SK-N-MC (cell line): Measurements from ENCODE around the gene TMPRSS3.

Source experiments
- DNase-seq: peaks from one replicate; pipeline ENCODE4 v3.0.0-alpha.2; 2011; ENCODE audit warnings: low read depth, low spot score
- H3K27ac ChIP-seq: fragments of 200-600 bp; sonication (generic); 2 replicates; pipeline ENCODE4 v1.5.1; 2016; ENCODE audit warnings: mixed run types
- H3K36me3 ChIP-seq: fragments of 200-600 bp; sonication (generic); 2 replicates; pipeline ENCODE4 v1.6.1; 2017; ENCODE audit warnings: antibody characterized with exemption, low read length, mixed read lengths; ENCODE audit not compliant: insufficient read depth
- H3K4me3 ChIP-seq: fragments of 200-600 bp; sonication (generic); 2 replicates; pipeline ENCODE4 v1.5.1; 2016
- H3K9ac ChIP-seq: fragments of 200-600 bp; sonication (generic); 2 replicates; pipeline ENCODE4 v1.8.0; 2017; ENCODE audit warnings: mixed run types, mixed read lengths; ENCODE audit not compliant: insufficient read length
- H3K9me3 ChIP-seq: fragments of 200-600 bp; sonication (generic); 2 replicates; pipeline ENCODE4 v1.6.1; 2017; ENCODE audit warnings: low read depth, mild to moderate bottlenecking, antibody characterized with exemption, low read length, moderate library complexity, mixed read lengths
- EZH2 ChIP-seq: fragments of 200-600 bp; sonication (generic); IDR thresholded peaks from one replicate; pipeline ENCODE4 v1.6.1; 2017; ENCODE audit warnings: antibody characterized with exemption
- FOXP2 ChIP-seq: optimal IDR thresholded peaks from 2 replicates; pipeline ENCODE3; 2011; ENCODE audit warnings: mild to moderate bottlenecking, moderate library complexity; ENCODE audit not compliant: insufficient read depth; ENCODE audit errors: extremely low read length, control extremely low read depth
- POLR2AphosphoS5 ChIP-seq: IDR thresholded peaks from 2 replicates; pipeline ENCODE4 v1.6.1; 2012; ENCODE audit warnings: mild to moderate bottlenecking, low read depth, low read length, borderline replicate concordance

Gene TMPRSS3

DNA sequence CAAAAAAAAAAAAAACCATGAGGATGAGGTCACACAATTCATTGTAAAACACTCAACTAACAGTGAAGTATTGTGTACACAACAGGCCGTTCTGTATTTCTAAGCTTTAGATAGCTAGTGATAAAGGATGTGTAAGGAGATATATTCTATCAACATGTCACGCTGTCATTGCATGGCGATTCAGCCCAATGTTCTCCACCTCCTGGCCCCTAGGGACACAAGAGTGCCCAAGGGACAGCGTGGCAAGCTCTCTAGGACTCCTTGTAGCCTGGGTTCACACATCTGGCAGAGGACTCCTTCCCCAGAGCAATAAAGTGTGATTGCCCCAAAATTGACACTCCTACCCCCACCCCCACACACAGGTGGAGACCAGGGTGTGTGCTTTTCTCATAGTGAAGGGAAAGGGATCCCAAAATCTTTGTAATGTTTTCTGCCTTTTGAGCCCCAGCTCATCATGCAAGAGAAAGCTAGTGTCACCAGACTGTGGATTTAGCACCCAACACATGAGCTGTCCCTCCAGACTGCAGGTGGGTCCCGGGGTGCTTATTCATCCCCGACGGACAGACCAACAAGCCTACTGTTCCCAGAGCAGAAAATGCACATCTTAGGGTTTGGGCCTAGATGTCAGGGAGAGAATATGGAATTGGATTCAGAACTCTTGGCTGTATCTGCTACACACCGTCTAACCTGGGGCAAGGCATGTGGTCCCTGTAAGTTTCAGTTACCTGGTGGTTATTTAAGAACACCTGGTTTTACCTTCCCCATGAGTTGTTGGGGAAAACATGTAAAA is 11.5 kb downstream of the TMPRSS3 start:
- H3K36me3 ChIP-seq, result no peaks in the 10 kb centered on the region
- no peak overlapping the region for H3K4me3 ChIP-seq
- H3K27ac ChIP-seq, result no peak overlapping the region
- no peaks in the 10 kb centered on the region for H3K9me3 ChIP-seq
- no peak overlapping the region for H3K9ac ChIP-seq
- TF ChIP-seq POLR2AphosphoS5 (no peak), EZH2 (no peak), FOXP2 (no peak)
- no peak for DNase-seq

GRCh38 chr21:42383331-42383730 is 12.5 kb downstream of the TMPRSS3 start:
- H3K9ac ChIP-seq, result no peak overlapping the region
- no peak for TF ChIP-seq EZH2
- TF ChIP-seq FOXP2, result no peak
- no peak for TF ChIP-seq POLR2AphosphoS5
- no peaks in the 10 kb centered on the region for H3K36me3 ChIP-seq
- no peak for DNase-seq
- no peak overlapping the region for H3K4me3 ChIP-seq
- H3K27ac ChIP-seq, result no peak overlapping the region
- no peaks in the 10 kb centered on the region for H3K9me3 ChIP-seq

DNA sequence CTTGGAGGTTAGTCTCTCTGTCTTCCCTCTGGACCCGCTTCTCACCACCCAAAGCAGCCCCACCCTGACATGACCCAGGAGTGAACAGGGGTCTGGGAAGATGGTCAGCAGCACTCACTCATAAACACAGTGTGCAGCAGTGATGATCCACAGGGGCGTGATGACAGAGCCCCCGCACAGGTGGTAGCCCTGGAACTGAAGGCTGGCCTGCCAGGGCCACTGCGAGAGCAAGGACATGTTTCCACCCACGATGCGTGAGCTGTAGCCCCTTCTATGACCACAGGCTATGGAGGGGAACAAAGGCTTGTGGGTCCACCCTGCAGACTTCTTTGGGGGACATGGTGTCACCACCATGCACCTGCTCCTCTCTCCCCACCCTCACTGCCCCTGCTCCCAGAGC is 12.9 kb downstream of the TMPRSS3 start:
- Histone ChIP-seq H3K36me3 (no peaks in the 10 kb centered on the region), H3K9ac (no peak overlapping the region), H3K9me3 (no peaks in the 10 kb centered on the region), H3K4me3 (no peak overlapping the region), H3K27ac (no peak overlapping the region)
- no peak for DNase-seq
- TF ChIP-seq EZH2, result no peak
- TF ChIP-seq FOXP2, result no peak

DNA sequence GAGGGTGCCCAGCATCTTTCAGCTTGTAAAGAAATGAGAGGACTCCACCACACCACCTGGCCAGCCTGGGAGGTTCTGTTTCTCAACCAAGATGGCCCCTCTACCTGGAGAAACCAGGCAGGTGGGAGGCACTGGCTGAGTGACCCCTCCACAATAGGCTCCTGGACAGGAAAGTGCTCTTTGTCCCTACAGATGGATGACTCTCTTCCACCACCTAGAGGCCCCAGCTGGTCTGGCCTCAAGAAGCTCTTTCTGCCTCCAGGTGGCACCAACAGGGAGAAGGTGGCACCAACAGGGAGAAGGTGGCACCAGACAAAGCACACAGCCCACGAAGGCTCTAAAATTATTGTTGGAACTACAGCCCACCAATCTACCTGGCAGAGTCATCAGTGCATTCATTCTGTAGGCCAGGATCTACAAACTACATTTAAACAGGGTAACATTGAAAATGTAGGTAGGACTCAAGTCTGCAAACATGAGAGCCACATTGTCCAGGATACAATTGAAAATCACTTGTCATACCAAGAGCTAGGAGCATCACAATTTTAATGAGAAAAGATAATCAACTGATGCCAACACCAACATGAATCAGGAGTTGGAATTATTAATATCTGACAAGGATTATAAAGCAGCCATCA is 14.4 kb downstream of the TMPRSS3 start:
- H3K9ac ChIP-seq, result no peak overlapping the region
- H3K36me3 ChIP-seq, result no peaks in the 10 kb centered on the region
- H3K9me3 ChIP-seq, result no peaks in the 10 kb centered on the region
- no peak overlapping the region for H3K27ac ChIP-seq
- H3K4me3 ChIP-seq, result no peak overlapping the region
- TF ChIP-seq EZH2, result no peak
- TF ChIP-seq FOXP2, result no peak
- no peak for TF ChIP-seq POLR2AphosphoS5
- no peak for DNase-seq

GRCh38 chr21:42379426-42380215 is 16.2 kb downstream of the TMPRSS3 start:
- no peak overlapping the region for H3K9ac ChIP-seq
- H3K36me3 ChIP-seq, result no peaks in the 10 kb centered on the region
- H3K4me3 ChIP-seq, result no peak overlapping the region
- H3K27ac ChIP-seq, result no peak overlapping the region
- DNase-seq, result no peak
- no peak for TF ChIP-seq FOXP2
- no peak for TF ChIP-seq POLR2AphosphoS5
- TF ChIP-seq EZH2, result no peak
- H3K9me3 ChIP-seq, result no peaks in the 10 kb centered on the region

- Histone ChIP-seq H3K27ac (no peak overlapping the region), H3K9ac (no peak overlapping the region), H3K4me3 (no peak overlapping the region), H3K36me3 (no peaks in the 10 kb centered on the region), H3K9me3 (no peaks in the 10 kb centered on the region)
- no peak for TF ChIP-seq FOXP2
- TF ChIP-seq EZH2, result no peak
- no peak for TF ChIP-seq POLR2AphosphoS5
- DNase-seq, result no peak
These were observed 17.4 kb downstream of the TMPRSS3 start for GRCh38 chr21:42378418-42378817.

DNA sequence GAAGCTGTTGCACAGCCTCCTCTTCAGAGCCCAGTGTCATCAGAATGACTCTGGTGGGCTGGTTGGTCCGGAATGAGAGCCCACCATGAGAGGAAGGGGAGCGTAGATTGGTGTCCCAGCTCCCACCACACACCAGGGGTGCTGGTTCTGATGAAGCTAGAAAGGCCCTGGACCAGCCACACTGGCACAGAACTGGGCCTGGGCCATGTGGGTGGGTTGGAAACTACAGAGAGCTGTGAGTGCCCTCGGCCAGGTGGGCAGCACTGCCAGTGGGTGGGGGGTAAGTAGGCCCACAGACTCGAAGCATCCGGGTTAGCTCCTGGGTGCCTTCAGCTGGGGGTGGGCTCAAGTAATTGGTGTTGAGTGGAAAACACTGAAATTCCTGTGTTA is 17.9 kb downstream of the TMPRSS3 start:
- Histone ChIP-seq H3K4me3 (no peak overlapping the region), H3K9ac (no peak overlapping the region), H3K36me3 (no peaks in the 10 kb centered on the region), H3K27ac (no peak overlapping the region), H3K9me3 (no peaks in the 10 kb centered on the region)
- no peak for DNase-seq
- TF ChIP-seq EZH2 (no peak), POLR2AphosphoS5 (no peak), FOXP2 (no peak)

- Histone ChIP-seq H3K27ac (no peak overlapping the region), H3K9me3 (no peaks in the 10 kb centered on the region), H3K4me3 (no peak overlapping the region), H3K36me3 (no peaks in the 10 kb centered on the region), H3K9ac (no peak overlapping the region)
- no peak for TF ChIP-seq EZH2
- no peak for TF ChIP-seq FOXP2
- TF ChIP-seq POLR2AphosphoS5, result no peak
- DNase-seq, result no peak
These were observed 18.5 kb downstream of the TMPRSS3 start for GRCh38 chr21:42377211-42377950.
